ENCODE results near the gene FGF3. TPM values are rescaled to one million over a fixed set of nuclear protein-coding genes. Genes with fewer than 3 reads are reported as not detected.

Gene FGF3
- polyA plus RNA-seq, 1 of the 3 experiments (the other 2 are of a cell fraction): not detected

GRCh38 chr11:69815973-69816372, 3.2 kb downstream of the FGF3 start:
- Histone ChIP-seq H3K79me2 (ENCODE audit: insufficient read depth) (no peaks in the 10 kb centered on the region), H3K4me1 (ENCODE audit: control insufficient read depth in 1 of 2, insufficient read depth in 2 of 2, low read depth in 1 of 2, low read length in 1 of 2) (no peaks in the 10 kb centered on the region; a peak in 1 of 4 replicates), H3K27ac (ENCODE audit: low read depth in 2 of 2, low read length in 1 of 2) (no peak overlapping the region), H2AFZ (ENCODE audit: low read depth) (no peak overlapping the region), H3F3A (replicated peaks; ENCODE audit: insufficient read depth) (no peaks in the 10 kb centered on the region), H3K4me3 (ENCODE audit: low read depth in 2 of 2, low read length in 1 of 2) (no peak overlapping the region), H3K27me3 (ENCODE audit: insufficient read depth) (peaks cover 51% of the 10 kb centered on the region), H3K9ac (no peak overlapping the region), H3K9me2 (no peaks in the 10 kb centered on the region), H3K36me3 (replicated peaks in 1 of 2; ENCODE audit: control insufficient read depth in 1 of 2, insufficient read depth in 2 of 2, low read length in 1 of 2) (no peaks in the 10 kb centered on the region), H4K20me1 (ENCODE audit: insufficient read depth) (no peaks in the 10 kb centered on the region), H3K4me2 (no peak overlapping the region), H3K9me3 (no peaks in the 10 kb centered on the region)
- no peak for TF ChIP-seq FOXM1 (IDR thresholded peaks at IDR 0.05; ENCODE audit: low read depth)
- TF ChIP-seq TEAD4 (IDR thresholded peaks at IDR 0.05; ENCODE audit: borderline replicate concordance, insufficient read depth): no peak
- no peak for TF ChIP-seq EP300 (IDR thresholded peaks at IDR 0.05; ENCODE audit: borderline replicate concordance in 1 of 2, low read depth in 1 of 2, low read length in 1 of 2)
- TF ChIP-seq MXI1 (IDR thresholded peaks at IDR 0.05; ENCODE audit: low read depth, low read length): no peak
- TF ChIP-seq NFIC (IDR thresholded peaks at IDR 0.05; ENCODE audit: borderline replicate concordance): no peak
- TF ChIP-seq YY1 (IDR thresholded peaks at IDR 0.05; ENCODE audit: low read depth): no peak
- TF ChIP-seq GATA2 (CRISPR knock-in tag; IDR thresholded peaks at IDR 0.05): no peak
- no peak for TF ChIP-seq ELF1 (IDR thresholded peaks at IDR 0.05)
- TF ChIP-seq EZH2phosphoT487 (IDR thresholded peaks at IDR 0.05; ENCODE audit: borderline replicate concordance, low read depth): no peak
- no peak for TF ChIP-seq IRF3 (IDR thresholded peaks at IDR 0.05; ENCODE audit: low read depth, low read length)
- no peak for TF ChIP-seq RFX5 (IDR thresholded peaks at IDR 0.05; ENCODE audit: low read length)
- no peak for TF ChIP-seq JUND (IDR thresholded peaks at IDR 0.05)
- WGBS (ENCODE audit: low lambda C conversion rate): 0% methylated on average over 1 of the region's 13 CpGs
- DNase-seq: no peak
- POLR2A ChIA-PET: no interaction called here
- CTCF ChIA-PET: no interaction called here

GRCh38 chr11:69814902-69815301, 4.3 kb downstream of the FGF3 start:
- peaks cover 42% of the 10 kb centered on the region for H3K27me3 ChIP-seq (ENCODE audit: insufficient read depth)
- H3K9me3 ChIP-seq: no peaks in the 10 kb centered on the region
- H3K79me2 ChIP-seq (ENCODE audit: insufficient read depth): no peaks in the 10 kb centered on the region
- POLR2A ChIA-PET: no interaction called here
- H3K27ac ChIP-seq (ENCODE audit: low read depth in 2 of 2, low read length in 1 of 2): no peak overlapping the region
- CTCF ChIA-PET: interaction anchor here (1.2 kb wide), 1 partner anchor 14 kb away, joined by 4 read pairs; no protein-coding TSS in a partner anchor
- no peak overlapping the region for H3K4me2 ChIP-seq
- no peaks in the 10 kb centered on the region for H3K9me2 ChIP-seq
- no peak for DNase-seq
- no peaks in the 10 kb centered on the region for H3K36me3 ChIP-seq (replicated peaks in 1 of 2; ENCODE audit: control insufficient read depth in 1 of 2, insufficient read depth in 2 of 2, low read length in 1 of 2)
- no peaks in the 10 kb centered on the region; a peak in 1 of 4 replicates for H3K4me1 ChIP-seq (ENCODE audit: control insufficient read depth in 1 of 2, insufficient read depth in 2 of 2, low read depth in 1 of 2, low read length in 1 of 2)
- H3K4me3 ChIP-seq (ENCODE audit: low read depth in 2 of 2, low read length in 1 of 2): no peak overlapping the region
- H4K20me1 ChIP-seq (ENCODE audit: insufficient read depth): no peaks in the 10 kb centered on the region
- H3F3A ChIP-seq (replicated peaks; ENCODE audit: insufficient read depth): no peaks in the 10 kb centered on the region
- H2AFZ ChIP-seq (ENCODE audit: low read depth): no peak overlapping the region
- no peak overlapping the region for H3K9ac ChIP-seq
- TF ChIP-seq MEF2A (IDR thresholded peaks at IDR 0.05; ENCODE audit: borderline replicate concordance, low read depth): no peak
- TF ChIP-seq CHD2 (IDR thresholded peaks at IDR 0.05; ENCODE audit: low read length, partially characterized antibody): no peak
- TF ChIP-seq FOSL2 (IDR thresholded peaks at IDR 0.05; ENCODE audit: borderline replicate concordance, low read depth): no peak
- TF ChIP-seq GATA2 (CRISPR knock-in tag; IDR thresholded peaks at IDR 0.05): no peak
- no peak for TF ChIP-seq RCOR1 (IDR thresholded peaks at IDR 0.05; ENCODE audit: low read length)
- TF ChIP-seq TEAD4 (IDR thresholded peaks at IDR 0.05; ENCODE audit: borderline replicate concordance, insufficient read depth): no peak
- TF ChIP-seq MXI1 (IDR thresholded peaks at IDR 0.05; ENCODE audit: low read depth, low read length): no peak
- TF ChIP-seq USF2 (IDR thresholded peaks at IDR 0.05; ENCODE audit: borderline replicate concordance, low read depth, low read length): no peak
- TF ChIP-seq SIN3A (IDR thresholded peaks at IDR 0.05; ENCODE audit: borderline replicate concordance, low read depth, low read length): no peak
- no peak for TF ChIP-seq ELF1 (IDR thresholded peaks at IDR 0.05)
- no peak for TF ChIP-seq YY1 (IDR thresholded peaks at IDR 0.05; ENCODE audit: low read depth)
- TF ChIP-seq PBX3 (IDR thresholded peaks at IDR 0.05): no peak
- TF ChIP-seq GABPA (IDR thresholded peaks at IDR 0.05; ENCODE audit: low read depth): no peak
- no peak for TF ChIP-seq IRF3 (IDR thresholded peaks at IDR 0.05; ENCODE audit: low read depth, low read length)
- TF ChIP-seq REST (IDR thresholded peaks at IDR 0.05; ENCODE audit: low read depth, low read length): no peak
